Calu3 (cell line): Measurements from ENCODE around the gene TCIRG1. TPM values are rescaled to one million over a fixed set of nuclear protein-coding genes. Genes with fewer than 3 reads are reported as not detected.

ENCODE experiments used
- BruUV-seq: library from RNA; stranded (reverse); fragments of 400-500 nt; replicated peaks from 2 replicates; lab custom pipeline; 2021; lab: Mats Ljungman, UMichigan
- CTCF ChIA-PET: fragments of 300-600 bp; sonication (Branson Sonifier 250); formaldehyde crosslinking; loops from one replicate; lab custom pipeline; 2022; ENCODE audit warnings: antibody characterized with exemption; lab: Charles Lee
- DNase-seq: peaks from one replicate; pipeline ENCODE4 v3.0.0; 2022
- H3K27ac Mint-ChIP-seq: one replicate; pipeline ENCODE4 v1.8.0; 2022; ENCODE audit warnings: mixed read lengths; ENCODE audit not compliant: unreplicated experiment
- H3K27me3 Mint-ChIP-seq: one replicate; pipeline ENCODE4 v1.8.0; 2022; ENCODE audit warnings: mixed read lengths; ENCODE audit not compliant: unreplicated experiment
- H3K36me3 Mint-ChIP-seq: one replicate; pipeline ENCODE4 v1.8.0; 2022; ENCODE audit warnings: mild to moderate bottlenecking, moderate library complexity, mixed read lengths; ENCODE audit not compliant: insufficient read depth, unreplicated experiment
- H3K4me1 Mint-ChIP-seq: one replicate; pipeline ENCODE4 v1.8.0; 2022; ENCODE audit warnings: mild to moderate bottlenecking, low read depth, mixed read lengths; ENCODE audit not compliant: unreplicated experiment
- H3K4me3 Mint-ChIP-seq: one replicate; pipeline ENCODE4 v1.8.0; 2022; ENCODE audit warnings: mild to moderate bottlenecking, low read depth, moderate library complexity, mixed read lengths; ENCODE audit not compliant: unreplicated experiment
- H3K9me3 Mint-ChIP-seq: one replicate; pipeline ENCODE4 v1.8.0; 2022; ENCODE audit warnings: low read depth, mixed read lengths; ENCODE audit not compliant: unreplicated experiment
- intact Hi-C: fragments of 100-400 bp; cut with micrococcal nuclease; formaldehyde crosslinking; loops from one replicate; pipeline ENCODE4 v1.10.0; 2022; ENCODE audit not compliant: unreplicated experiment
- total RNA-seq: library from RNA; stranded (reverse); gene quantifications from 2 replicates; pipeline ENCODE4 v1.2.3, GENCODE V29; 2022
- TF ChIP-seq, protein P1 (sequence below): fragments of 200-600 bp; IDR thresholded peaks from one replicate; pipeline ENCODE4 v1.8.0; 2022; ENCODE audit warnings: antibody characterized with exemption; ENCODE audit not compliant: unreplicated experiment

The TCIRG1 gene
- total RNA-seq, 1 experiment from 2014 or later, result 49.7 TPM

DNA sequence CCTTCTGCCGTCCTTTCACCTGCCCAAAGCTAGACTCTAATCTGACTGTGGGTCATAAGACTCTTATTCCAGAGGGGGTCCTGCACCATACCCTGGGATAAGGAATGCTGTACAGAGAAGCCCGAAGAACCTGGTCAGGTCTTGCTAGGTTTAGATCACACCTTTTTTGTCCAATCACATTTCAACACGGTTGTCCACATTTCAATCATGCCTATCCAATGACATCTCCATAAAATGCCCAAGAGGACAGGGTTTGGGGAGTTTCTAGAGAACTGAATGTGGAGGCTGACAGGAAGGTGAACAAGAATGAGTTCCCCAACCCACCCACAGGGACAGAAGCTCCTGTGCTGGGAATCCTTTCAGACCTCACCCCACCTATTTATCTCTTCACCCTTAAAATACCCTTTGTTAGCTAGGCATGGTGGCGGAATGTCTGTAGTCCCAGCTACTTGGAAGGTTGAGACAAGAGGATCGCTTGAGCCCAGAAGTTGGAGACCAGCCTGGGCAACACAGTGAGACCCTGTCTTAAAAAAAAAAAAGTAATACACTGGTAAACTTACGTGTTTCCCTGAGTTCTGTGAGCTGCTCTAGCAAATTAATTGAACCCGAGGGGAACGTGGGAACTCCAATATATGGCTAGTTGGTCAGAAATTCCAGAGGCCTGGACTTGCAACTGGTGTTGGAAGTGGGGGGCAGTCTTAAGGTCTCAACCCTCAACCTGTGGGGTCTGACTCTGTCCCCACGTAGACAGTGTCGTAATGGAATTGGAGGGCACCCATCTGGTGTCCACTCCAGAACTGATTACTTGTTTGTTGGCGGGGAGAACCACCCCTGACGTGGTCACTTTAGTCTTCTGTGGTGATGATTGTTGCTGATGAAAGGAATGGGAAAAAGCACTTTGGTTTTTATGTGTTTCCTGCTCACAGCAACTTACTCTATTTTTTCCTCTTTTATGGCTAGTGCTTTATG lies 17.8 kb downstream of the TCIRG1 start:
- no peaks in the 10 kb centered on the region for H3K27me3 Mint-ChIP-seq
- TF ChIP-seq, protein P1, sequence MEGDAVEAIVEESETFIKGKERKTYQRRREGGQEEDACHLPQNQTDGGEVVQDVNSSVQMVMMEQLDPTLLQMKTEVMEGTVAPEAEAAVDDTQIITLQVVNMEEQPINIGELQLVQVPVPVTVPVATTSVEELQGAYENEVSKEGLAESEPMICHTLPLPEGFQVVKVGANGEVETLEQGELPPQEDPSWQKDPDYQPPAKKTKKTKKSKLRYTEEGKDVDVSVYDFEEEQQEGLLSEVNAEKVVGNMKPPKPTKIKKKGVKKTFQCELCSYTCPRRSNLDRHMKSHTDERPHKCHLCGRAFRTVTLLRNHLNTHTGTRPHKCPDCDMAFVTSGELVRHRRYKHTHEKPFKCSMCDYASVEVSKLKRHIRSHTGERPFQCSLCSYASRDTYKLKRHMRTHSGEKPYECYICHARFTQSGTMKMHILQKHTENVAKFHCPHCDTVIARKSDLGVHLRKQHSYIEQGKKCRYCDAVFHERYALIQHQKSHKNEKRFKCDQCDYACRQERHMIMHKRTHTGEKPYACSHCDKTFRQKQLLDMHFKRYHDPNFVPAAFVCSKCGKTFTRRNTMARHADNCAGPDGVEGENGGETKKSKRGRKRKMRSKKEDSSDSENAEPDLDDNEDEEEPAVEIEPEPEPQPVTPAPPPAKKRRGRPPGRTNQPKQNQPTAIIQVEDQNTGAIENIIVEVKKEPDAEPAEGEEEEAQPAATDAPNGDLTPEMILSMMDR, result no peak
- no peak for DNase-seq
- H3K4me1 Mint-ChIP-seq, result no peaks in the 10 kb centered on the region
- H3K9me3 Mint-ChIP-seq, result no peaks in the 10 kb centered on the region
- no peak overlapping the region for H3K4me3 Mint-ChIP-seq
- H3K27ac Mint-ChIP-seq, result no peak overlapping the region
- H3K36me3 Mint-ChIP-seq, result peaks cover 97% of the 10 kb centered on the region
- intact Hi-C loops, result no loop called here
- CTCF ChIA-PET, result no interaction called here
- BruUV-seq, result no TSS peak

DNA sequence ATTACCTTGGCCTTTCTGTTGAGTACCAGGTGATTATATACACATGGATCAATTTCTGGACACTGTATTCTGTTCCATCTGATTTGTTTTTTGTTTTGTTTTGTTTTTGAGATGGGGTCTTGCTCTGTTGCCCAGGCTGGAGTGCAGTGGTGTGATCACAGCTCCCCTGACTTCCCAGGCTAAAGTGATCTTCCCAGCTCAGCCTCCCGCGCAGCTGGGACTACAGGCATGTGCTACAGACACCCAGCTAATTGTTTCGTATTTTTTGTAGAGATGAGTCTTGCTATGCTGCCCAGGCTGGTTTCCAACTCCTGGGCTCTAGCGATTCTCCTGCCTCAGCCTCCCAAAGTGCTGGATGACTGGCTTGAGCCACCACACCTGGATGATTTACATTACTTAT lies 19.0 kb downstream of the TCIRG1 start:
- no peak overlapping the region for H3K4me3 Mint-ChIP-seq
- TF ChIP-seq, protein P1, result no peak
- peak overlapping the region; percentile 50 for H3K27ac Mint-ChIP-seq
- H3K4me1 Mint-ChIP-seq, result no peaks in the 10 kb centered on the region
- DNase-seq, result no peak
- peaks cover 98% of the 10 kb centered on the region for H3K36me3 Mint-ChIP-seq
- H3K9me3 Mint-ChIP-seq, result no peaks in the 10 kb centered on the region
- intact Hi-C loops, result no loop called here
- CTCF ChIA-PET, result no interaction called here
- BruUV-seq, result no TSS peak
- H3K27me3 Mint-ChIP-seq, result no peaks in the 10 kb centered on the region

DNA sequence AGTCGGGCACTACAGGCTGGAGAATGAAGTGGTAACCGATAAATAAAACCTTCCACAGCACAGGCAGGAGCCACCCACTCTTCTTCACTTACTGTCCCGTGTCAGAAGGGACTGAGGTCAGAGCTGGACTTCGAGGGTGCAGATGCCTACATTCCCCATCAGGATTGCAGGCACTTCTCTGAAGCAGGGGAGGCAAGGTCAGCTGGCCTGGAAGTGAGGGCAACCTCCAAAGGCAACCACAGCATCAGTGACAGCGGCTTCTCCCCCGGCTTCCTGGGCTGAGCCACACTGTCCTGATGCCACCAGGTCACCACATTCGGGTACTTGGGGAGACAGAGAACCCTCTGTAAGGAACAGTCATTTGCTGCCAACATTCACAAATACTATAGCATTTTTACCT lies 22.7 kb downstream of the TCIRG1 start:
- CTCF ChIA-PET, result no interaction called here

DNA sequence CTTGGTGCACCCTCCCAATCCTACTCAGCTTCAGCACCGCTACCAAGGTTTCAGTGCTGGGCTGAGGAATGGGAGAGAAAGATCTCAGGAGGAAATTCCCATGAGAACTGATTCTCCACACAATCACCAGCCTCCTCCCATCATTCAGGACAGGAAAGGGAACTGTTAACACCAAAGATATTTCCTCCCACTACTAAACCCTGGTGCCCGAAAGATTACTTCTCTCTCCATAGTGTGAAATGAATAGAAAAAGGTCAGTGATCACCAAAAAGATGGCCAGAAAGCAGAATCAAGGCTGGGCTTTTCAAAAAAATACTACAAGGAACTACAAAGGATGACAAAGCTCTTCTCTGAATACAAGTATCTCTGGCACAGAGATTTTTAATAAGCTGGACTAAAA lies 26.1 kb downstream of the TCIRG1 start:
- H3K9me3 Mint-ChIP-seq, result no peaks in the 10 kb centered on the region
- no TSS peak for BruUV-seq
- no peak for DNase-seq
- no peak overlapping the region for H3K4me3 Mint-ChIP-seq
- peaks cover 93% of the 10 kb centered on the region for H3K36me3 Mint-ChIP-seq
- no peaks in the 10 kb centered on the region for H3K4me1 Mint-ChIP-seq
- H3K27ac Mint-ChIP-seq, result no peak overlapping the region
- intact Hi-C loops, result no loop called here
- TF ChIP-seq, protein P1, result no peak
- CTCF ChIA-PET, result interaction anchor here (0.8 kb wide), 2 partner anchors 35 to 107 kb away, joined by 3 to 5 read pairs; no protein-coding TSS in a partner anchor
- H3K27me3 Mint-ChIP-seq, result no peaks in the 10 kb centered on the region

More for the DNA sequence above, 22.7 kb downstream of the TCIRG1 start:
- no peak for DNase-seq
- no peaks in the 10 kb centered on the region for H3K27me3 Mint-ChIP-seq
- intact Hi-C loops, result no loop called here
- no peaks in the 10 kb centered on the region for H3K4me1 Mint-ChIP-seq
- H3K27ac Mint-ChIP-seq, result no peak overlapping the region
- H3K9me3 Mint-ChIP-seq, result no peaks in the 10 kb centered on the region
- BruUV-seq, result no TSS peak
- TF ChIP-seq, protein P1, result no peak
- no peak overlapping the region for H3K4me3 Mint-ChIP-seq
- peaks cover 93% of the 10 kb centered on the region for H3K36me3 Mint-ChIP-seq
